GM12878 (cell line): Measurements from ENCODE around the gene BRWD1. TPM values are rescaled to one million over a fixed set of nuclear protein-coding genes. Genes with fewer than 3 reads are reported as not detected.
A peak's percentile ranks its signal among the peaks of the same experiment; 100 is the strongest.

Experiments
- ATAC-seq: fragments of 200-7000 bp; cut with Tn5 transposase; 3 replicates; pipeline ENCODE4 v1.9.1; 2020; ENCODE audit warnings: mild to moderate bottlenecking, moderate library complexity
- BruUV-seq: library from RNA; stranded (reverse); fragments of 400-500 nt; replicated peaks from 2 replicates; lab custom pipeline; 2021; lab: Mats Ljungman, UMichigan
- CTCF ChIA-PET: fragments of 300-600 bp; sonication (Branson Sonifier 250); formaldehyde crosslinking; extraction: SDS; loops from one replicate; lab custom pipeline; 2021; ENCODE audit warnings: inconsistent platforms; lab: Yijun Ruan, JAX
- POLR2A ChIA-PET: fragments of 350-600 bp; formaldehyde crosslinking; extraction: SDS; loops from one replicate; lab custom pipeline; 2021; ENCODE audit warnings: inconsistent platforms; lab: Charles Lee
- RAD21 ChIA-PET: fragments of 300-600 bp; sonication (Branson Sonifier 250); formaldehyde crosslinking; loops from one replicate; lab custom pipeline; 2023; ENCODE audit warnings: antibody characterized with exemption; ENCODE audit not compliant: unreplicated experiment; lab: Charles Lee
- SMC1A ChIA-PET: fragments of 300-600 bp; sonication (Branson Sonifier 250); formaldehyde crosslinking; loops from one replicate; lab custom pipeline; 2023; ENCODE audit not compliant: unreplicated experiment, uncharacterized antibody; lab: Charles Lee
- DNase-seq: peaks from one replicate; pipeline ENCODE4 v3.0.0-alpha.2; 2011; ENCODE audit warnings: low read depth, low spot score
- FAIRE-seq: peaks from 3 replicates; lab custom pipeline; 2011; peaks lifted over from hg19 to GRCh38; lab: Jason Lieb, UNC
- H2AFZ ChIP-seq: 2 replicates; pipeline ENCODE4 v1.6.0; 2011; ENCODE audit warnings: low read depth, low read length, control low read depth; ENCODE audit not compliant: control insufficient read depth
- H3K27ac ChIP-seq: 2 replicates; pipeline ENCODE4 v1.5.1; 2011; ENCODE audit warnings: control low read depth; ENCODE audit not compliant: control insufficient read depth, insufficient read depth
- H3K27me3 ChIP-seq, 2 experiments: replicated peaks in 1 of 2; 2 replicates each; pipeline versions ENCODE4 v1.6.0 to v1.6.1; 2011; ENCODE audit warnings: low read length in 1 of 2; ENCODE audit not compliant: control insufficient read depth in 2 of 2, insufficient read depth in 2 of 2
- H3K36me3 ChIP-seq, 2 experiments: 2 replicates each; pipeline ENCODE4 v1.5.1; 2011; ENCODE audit warnings: low read length in 1 of 2; ENCODE audit not compliant: control insufficient read depth in 2 of 2, insufficient read depth in 2 of 2
- H3K4me1 ChIP-seq: 2 replicates; pipeline ENCODE4 v1.6.1; 2011; ENCODE audit warnings: mild to moderate bottlenecking, low read length, moderate library complexity, mixed read lengths; ENCODE audit not compliant: control insufficient read depth, insufficient read depth
- H3K4me2 ChIP-seq: 2 replicates; pipeline ENCODE4 v1.6.0; 2011; ENCODE audit warnings: control low read depth; ENCODE audit not compliant: control insufficient read depth, insufficient read depth
- H3K4me3 ChIP-seq: fragments of 200-600 bp; sonication (generic); 2 replicates; pipeline ENCODE4 v1.5.1; 2016
- H3K79me2 ChIP-seq: 2 replicates; pipeline ENCODE4 v1.6.0; 2011; ENCODE audit warnings: low read length; ENCODE audit not compliant: control insufficient read depth, insufficient read depth
- H3K9ac ChIP-seq: 2 replicates; pipeline ENCODE4 v1.8.0; 2011; ENCODE audit warnings: low read length, control low read depth, mixed read lengths; ENCODE audit not compliant: control insufficient read depth, insufficient read depth
- H3K9me3 ChIP-seq: replicated peaks from 3 replicates; pipeline ENCODE4 v1.5.1; 2011; ENCODE audit warnings: mild to moderate bottlenecking, low read length; ENCODE audit not compliant: control insufficient read depth, insufficient read depth
- H4K20me1 ChIP-seq: 2 replicates; pipeline ENCODE4 v1.6.0; 2011; ENCODE audit not compliant: control insufficient read depth, insufficient read depth
- CEBPB ChIP-seq, 2 experiments: fragments of 150-350 bp in 1 of 2; IDR thresholded peaks; 2 replicates each; pipeline ENCODE4 v1.6.1; 2012 to 2014; ENCODE audit warnings: low read depth in 2 of 2, low read length in 2 of 2, borderline replicate concordance in 1 of 2, inconsistent platforms in 1 of 2
- DPF2 ChIP-seq: fragments of 450-650 bp; IDR thresholded peaks from 2 replicates; pipeline ENCODE4 v1.6.1; 2017; ENCODE audit warnings: mild to moderate bottlenecking
- EZH2 ChIP-seq: IDR thresholded peaks from 2 replicates; pipeline ENCODE4 v1.6.1; 2012; ENCODE audit warnings: low read depth, mild to moderate bottlenecking, control low read depth, inconsistent platforms, low read length, borderline replicate concordance; ENCODE audit not compliant: control insufficient read depth
- FOS ChIP-seq: IDR thresholded peaks from 3 replicates; pipeline ENCODE4 v1.6.1; 2011; ENCODE audit warnings: borderline replicate concordance; ENCODE audit not compliant: insufficient read length; ENCODE audit errors: extremely low read depth
- IRF4 ChIP-seq: IDR thresholded peaks from 2 replicates; pipeline ENCODE4 v1.6.1; 2011; ENCODE audit warnings: low read depth, low read length
- JUNB ChIP-seq: IDR thresholded peaks from 2 replicates; pipeline ENCODE4 v1.6.1; 2016; ENCODE audit warnings: antibody characterized with exemption, mild to moderate bottlenecking
- NR2C1 ChIP-seq: fragments of 450-650 bp; IDR thresholded peaks from 2 replicates; pipeline ENCODE4 v1.6.1; 2017; ENCODE audit warnings: antibody characterized with exemption, mild to moderate bottlenecking, moderate library complexity
- POLR2A ChIP-seq: IDR thresholded peaks from 2 replicates; pipeline ENCODE4 v1.6.1; 2011; ENCODE audit warnings: low read depth, mild to moderate bottlenecking, low read length
- SMAD1 ChIP-seq: fragments of 450-650 bp; IDR thresholded peaks from 2 replicates; pipeline ENCODE4 v1.6.1; 2018; ENCODE audit warnings: mild to moderate bottlenecking, low read depth; ENCODE audit not compliant: partially characterized antibody
- SMARCA5 ChIP-seq: fragments of 450-650 bp; IDR thresholded peaks from 2 replicates; pipeline ENCODE4 v1.6.1; 2017; ENCODE audit warnings: mild to moderate bottlenecking
- TCF3 ChIP-seq: IDR thresholded peaks from 2 replicates; pipeline ENCODE4 v1.6.1; 2012; ENCODE audit warnings: low read depth, mild to moderate bottlenecking, low read length, borderline replicate concordance; ENCODE audit not compliant: insufficient read depth
- WGBS: methylation state at CpG from one replicate; pipeline ENCODE4 v1.1.6; 2016; ENCODE audit warnings: low lambda C conversion rate; ENCODE audit not compliant: insufficient replicate concordance, insufficient coverage; ENCODE audit errors: missing lambda C conversion rate; 5-methylcytosine and 5-hydroxymethylcytosine counted together
- in situ Hi-C: fragments of 300-500 bp; cut with MboI; formaldehyde crosslinking; loops from 9 replicates; pipeline ENCODE4 v1.14.3; 2018; ENCODE audit warnings: mixed read lengths
- intact Hi-C: fragments of 100-400 bp; cut with micrococcal nuclease; formaldehyde crosslinking; loops from one replicate; pipeline ENCODE4 v1.14.2; 2022; ENCODE audit not compliant: unreplicated experiment
- polyA plus RNA-seq, 11 experiments: library from polyadenylated mRNA; depleted of rRNA in 4 of 11; unstranded in 6 of 11; stranded (reverse) in 5 of 11; fragments of >200 nt; fragmentation: Nextera tagmentation in 4 of 11; fragmentation: Illumina TruSeq in 1 of 11; extraction: Ambion mirVana in 4 of 11; extraction: Trizol in 1 of 11; gene quantifications; 1 replicate in 1 of 11; 2 replicates in 10 of 11; pipeline versions ENCODE4 v1.2.1 to v1.2.3, GENCODE V29; 2011 to 2016; ENCODE audit warnings: inconsistent platforms in 2 of 11, missing spikeins in 2 of 11, low read depth in 1 of 11
- total RNA-seq, 4 experiments: library from RNA; depleted of rRNA in 3 of 4; stranded (reverse); fragments of >200 nt in 3 of 4; fragmentation: Illumina TruSeq in 1 of 4; extraction: Trizol in 1 of 4; gene quantifications; 2 replicates each; pipeline versions ENCODE4 v1.2.1 to v1.2.3, GENCODE V29; 2013 to 2021
- TF ChIP-seq, protein P1 (sequence below): fragments of 450-650 bp; IDR thresholded peaks from 2 replicates; pipeline ENCODE4 v1.6.1; 2016; ENCODE audit warnings: mild to moderate bottlenecking
- TF ChIP-seq, protein P2 (sequence below): IDR thresholded peaks from 2 replicates; pipeline ENCODE4 v1.6.1; 2011; ENCODE audit warnings: borderline replicate concordance, low read depth, mild to moderate bottlenecking, moderate library complexity, mixed read lengths, low read length; ENCODE audit not compliant: insufficient read depth; ENCODE audit errors: extremely low read length
- TF ChIP-seq, protein P3 (sequence below): fragments of 450-650 bp; IDR thresholded peaks from 2 replicates; pipeline ENCODE4 v1.6.1; 2017; ENCODE audit warnings: low read depth, mild to moderate bottlenecking, moderate library complexity
- TF ChIP-seq, protein P4 (sequence below): IDR thresholded peaks from 2 replicates; pipeline ENCODE4 v1.6.1; 2012; ENCODE audit warnings: improper control_type of control experiment, low read depth, low read length; ENCODE audit not compliant: insufficient replicate concordance

BRWD1 gene
- total and polyA plus RNA-seq, 10 of the 15 experiments (the other 5 are each of a cell fraction or from before 2014, with no cell fraction given): 3.1 to 19.0 (median 13.5) TPM

DNA sequence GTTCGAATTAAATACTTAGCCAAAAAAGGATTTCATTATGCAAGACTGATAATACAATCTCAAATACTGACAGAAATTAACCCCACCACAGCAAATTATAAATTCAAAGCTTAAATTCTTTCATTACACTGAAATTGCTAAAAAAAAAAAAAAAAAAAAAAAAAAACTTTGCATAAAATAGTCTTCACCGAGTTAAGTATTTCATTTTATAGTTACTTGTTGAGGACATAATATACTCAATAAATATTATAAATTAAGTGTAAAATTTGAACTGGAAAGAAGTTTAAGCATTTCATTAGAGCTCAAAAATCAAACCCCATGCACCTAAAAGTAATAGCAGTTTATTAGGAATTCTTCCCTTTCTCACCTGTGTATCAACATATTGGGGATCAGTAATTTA, 128.3 kb downstream of the BRWD1 start:
- DNase-seq: no peak
- Histone ChIP-seq H3K4me3 (peak overlapping the region; percentile 95; the same call in 1 of the 2 replicates), H3K4me2 (peak overlapping the region; percentile 41), H3K4me1 (peaks cover 38% of the 10 kb centered on the region), H3K9ac (peak overlapping the region; percentile 94; the same call in 1 of the 2 replicates), H2AFZ (no peak overlapping the region), H3K27ac (peak overlapping the region; percentile 4; the same call in 1 of the 2 replicates), H4K20me1 (no peaks in the 10 kb centered on the region), H3K79me2 (peaks cover 33% of the 10 kb centered on the region), H3K36me3 (no peaks in the 10 kb centered on the region), H3K27me3 (no peaks in the 10 kb centered on the region), H3K9me3 (no peaks in the 10 kb centered on the region)
- CTCF ChIA-PET: interaction anchor here (0.7 kb wide), 1 partner anchor 203 kb away, joined by 3 read pairs; no protein-coding TSS in a partner anchor
- RAD21 ChIA-PET: interaction anchor here (2.0 to 2.2 kb wide), 2 partner anchors 56 to 202 kb away, joined by 5 to 8 read pairs; no protein-coding TSS in a partner anchor
- ATAC-seq: no peak
- WGBS: 40% methylated on average over 2 of the region's 2 CpGs
- BruUV-seq: no TSS peak
- SMC1A ChIA-PET: interaction anchor here (0.7 to 1.1 kb wide), 3 partner anchors 33 to 202 kb away, joined by 3 read pairs; no protein-coding TSS in a partner anchor
- POLR2A ChIA-PET: interaction anchor here (0.6 kb wide), 2 partner anchors 59 to 64 kb away, joined by 3 to 5 read pairs; no protein-coding TSS in a partner anchor
- no peak for FAIRE-seq
- in situ Hi-C loops: no loop called here
- intact Hi-C loops: loop anchor here (10.0 kb wide), 1 partner anchor 260 kb away; the partner anchor contains the start of gene LCA5L
- no peak for TF ChIP-seq IRF4
- TF ChIP-seq EZH2: no peak
- TF ChIP-seq, protein P1, sequence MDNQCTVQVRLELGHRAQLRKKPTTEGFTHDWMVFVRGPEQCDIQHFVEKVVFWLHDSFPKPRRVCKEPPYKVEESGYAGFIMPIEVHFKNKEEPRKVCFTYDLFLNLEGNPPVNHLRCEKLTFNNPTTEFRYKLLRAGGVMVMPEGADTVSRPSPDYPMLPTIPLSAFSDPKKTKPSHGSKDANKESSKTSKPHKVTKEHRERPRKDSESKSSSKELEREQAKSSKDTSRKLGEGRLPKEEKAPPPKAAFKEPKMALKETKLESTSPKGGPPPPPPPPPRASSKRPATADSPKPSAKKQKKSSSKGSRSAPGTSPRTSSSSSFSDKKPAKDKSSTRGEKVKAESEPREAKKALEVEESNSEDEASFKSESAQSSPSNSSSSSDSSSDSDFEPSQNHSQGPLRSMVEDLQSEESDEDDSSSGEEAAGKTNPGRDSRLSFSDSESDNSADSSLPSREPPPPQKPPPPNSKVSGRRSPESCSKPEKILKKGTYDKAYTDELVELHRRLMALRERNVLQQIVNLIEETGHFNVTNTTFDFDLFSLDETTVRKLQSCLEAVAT: no peak
- no peak for TF ChIP-seq NR2C1
- TF ChIP-seq SMARCA5: no peak
- no peak for TF ChIP-seq CEBPB (IDR thresholded peaks at IDR 0.05; ENCODE audit: borderline replicate concordance in 1 of 2, low read depth in 2 of 2, low read length in 2 of 2)
- TF ChIP-seq TCF3: no peak
- TF ChIP-seq, protein P2, sequence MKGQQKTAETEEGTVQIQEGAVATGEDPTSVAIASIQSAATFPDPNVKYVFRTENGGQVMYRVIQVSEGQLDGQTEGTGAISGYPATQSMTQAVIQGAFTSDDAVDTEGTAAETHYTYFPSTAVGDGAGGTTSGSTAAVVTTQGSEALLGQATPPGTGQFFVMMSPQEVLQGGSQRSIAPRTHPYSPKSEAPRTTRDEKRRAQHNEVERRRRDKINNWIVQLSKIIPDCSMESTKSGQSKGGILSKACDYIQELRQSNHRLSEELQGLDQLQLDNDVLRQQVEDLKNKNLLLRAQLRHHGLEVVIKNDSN: no peak
- TF ChIP-seq, protein P3, sequence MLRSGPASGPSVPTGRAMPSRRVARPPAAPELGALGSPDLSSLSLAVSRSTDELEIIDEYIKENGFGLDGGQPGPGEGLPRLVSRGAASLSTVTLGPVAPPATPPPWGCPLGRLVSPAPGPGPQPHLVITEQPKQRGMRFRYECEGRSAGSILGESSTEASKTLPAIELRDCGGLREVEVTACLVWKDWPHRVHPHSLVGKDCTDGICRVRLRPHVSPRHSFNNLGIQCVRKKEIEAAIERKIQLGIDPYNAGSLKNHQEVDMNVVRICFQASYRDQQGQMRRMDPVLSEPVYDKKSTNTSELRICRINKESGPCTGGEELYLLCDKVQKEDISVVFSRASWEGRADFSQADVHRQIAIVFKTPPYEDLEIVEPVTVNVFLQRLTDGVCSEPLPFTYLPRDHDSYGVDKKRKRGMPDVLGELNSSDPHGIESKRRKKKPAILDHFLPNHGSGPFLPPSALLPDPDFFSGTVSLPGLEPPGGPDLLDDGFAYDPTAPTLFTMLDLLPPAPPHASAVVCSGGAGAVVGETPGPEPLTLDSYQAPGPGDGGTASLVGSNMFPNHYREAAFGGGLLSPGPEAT: no peak
- TF ChIP-seq SMAD1: no peak
- TF ChIP-seq DPF2: no peak
- TF ChIP-seq, protein P4, sequence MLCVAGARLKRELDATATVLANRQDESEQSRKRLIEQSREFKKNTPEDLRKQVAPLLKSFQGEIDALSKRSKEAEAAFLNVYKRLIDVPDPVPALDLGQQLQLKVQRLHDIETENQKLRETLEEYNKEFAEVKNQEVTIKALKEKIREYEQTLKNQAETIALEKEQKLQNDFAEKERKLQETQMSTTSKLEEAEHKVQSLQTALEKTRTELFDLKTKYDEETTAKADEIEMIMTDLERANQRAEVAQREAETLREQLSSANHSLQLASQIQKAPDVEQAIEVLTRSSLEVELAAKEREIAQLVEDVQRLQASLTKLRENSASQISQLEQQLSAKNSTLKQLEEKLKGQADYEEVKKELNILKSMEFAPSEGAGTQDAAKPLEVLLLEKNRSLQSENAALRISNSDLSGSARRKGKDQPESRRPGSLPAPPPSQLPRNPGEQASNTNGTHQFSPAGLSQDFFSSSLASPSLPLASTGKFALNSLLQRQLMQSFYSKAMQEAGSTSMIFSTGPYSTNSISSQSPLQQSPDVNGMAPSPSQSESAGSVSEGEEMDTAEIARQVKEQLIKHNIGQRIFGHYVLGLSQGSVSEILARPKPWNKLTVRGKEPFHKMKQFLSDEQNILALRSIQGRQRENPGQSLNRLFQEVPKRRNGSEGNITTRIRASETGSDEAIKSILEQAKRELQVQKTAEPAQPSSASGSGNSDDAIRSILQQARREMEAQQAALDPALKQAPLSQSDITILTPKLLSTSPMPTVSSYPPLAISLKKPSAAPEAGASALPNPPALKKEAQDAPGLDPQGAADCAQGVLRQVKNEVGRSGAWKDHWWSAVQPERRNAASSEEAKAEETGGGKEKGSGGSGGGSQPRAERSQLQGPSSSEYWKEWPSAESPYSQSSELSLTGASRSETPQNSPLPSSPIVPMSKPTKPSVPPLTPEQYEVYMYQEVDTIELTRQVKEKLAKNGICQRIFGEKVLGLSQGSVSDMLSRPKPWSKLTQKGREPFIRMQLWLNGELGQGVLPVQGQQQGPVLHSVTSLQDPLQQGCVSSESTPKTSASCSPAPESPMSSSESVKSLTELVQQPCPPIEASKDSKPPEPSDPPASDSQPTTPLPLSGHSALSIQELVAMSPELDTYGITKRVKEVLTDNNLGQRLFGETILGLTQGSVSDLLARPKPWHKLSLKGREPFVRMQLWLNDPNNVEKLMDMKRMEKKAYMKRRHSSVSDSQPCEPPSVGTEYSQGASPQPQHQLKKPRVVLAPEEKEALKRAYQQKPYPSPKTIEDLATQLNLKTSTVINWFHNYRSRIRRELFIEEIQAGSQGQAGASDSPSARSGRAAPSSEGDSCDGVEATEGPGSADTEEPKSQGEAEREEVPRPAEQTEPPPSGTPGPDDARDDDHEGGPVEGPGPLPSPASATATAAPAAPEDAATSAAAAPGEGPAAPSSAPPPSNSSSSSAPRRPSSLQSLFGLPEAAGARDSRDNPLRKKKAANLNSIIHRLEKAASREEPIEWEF: no peak
- no peak for TF ChIP-seq POLR2A
- TF ChIP-seq JUNB: no peak
- no peak for TF ChIP-seq FOS
